Measurements from ENCODE around the gene UFSP2.

UFSP2 gene

GRCh38 chr4:185357211-185357610 lies 68.6 kb downstream of the UFSP2 start:
- DNase-seq = peak in 1 of 58 donors; percentile 4

GRCh38 chr4:185352741-185353140 lies 73.0 kb downstream of the UFSP2 start:
- DNase-seq = no peak

GRCh38 chr4:185352202-185352601 lies 73.6 kb downstream of the UFSP2 start:
- peak in 1 of 58 donors; percentile 2 for DNase-seq

GRCh38 chr4:185351691-185352090 lies 74.1 kb downstream of the UFSP2 start:
- no peak for DNase-seq

Measured in anterior cingulate cortex (tissue), 58 donors.